DND-41 (cell line): Measurements from ENCODE around the gene HAAO.
A peak's percentile ranks its signal among the peaks of the same experiment; 100 is the strongest.

Experiments
- ATAC-seq: fragments of 200-7000 bp; cut with Tn5 transposase; 3 replicates; pipeline ENCODE4 v1.9.1; 2021; ENCODE audit warnings: low read depth; ENCODE audit not compliant: insufficient read depth
- DNase-seq: peaks from one replicate; pipeline ENCODE4 v3.0.0-alpha.2; 2020
- H2AFZ ChIP-seq: 2 replicates; pipeline ENCODE4 v1.6.0; 2012; ENCODE audit warnings: low read depth, low read length
- H3K27ac ChIP-seq: 2 replicates; pipeline ENCODE4 v1.5.1; 2012; ENCODE audit warnings: low read length, inconsistent platforms
- H3K27me3 ChIP-seq: fragments of 200-600 bp; sonication (generic); 2 replicates; pipeline ENCODE4 v1.6.0; 2012; ENCODE audit warnings: low read length, mild to moderate bottlenecking, inconsistent platforms; ENCODE audit not compliant: insufficient read depth, poor library complexity
- H3K36me3 ChIP-seq: 2 replicates; pipeline ENCODE4 v1.5.1; 2012; ENCODE audit warnings: low read length, inconsistent platforms; ENCODE audit not compliant: insufficient read depth
- H3K4me1 ChIP-seq: 2 replicates; pipeline ENCODE4 v1.5.1; 2012; ENCODE audit warnings: mild to moderate bottlenecking, low read length; ENCODE audit not compliant: insufficient read depth
- H3K4me2 ChIP-seq: 2 replicates; pipeline ENCODE4 v1.6.0; 2012; ENCODE audit warnings: mild to moderate bottlenecking, moderate library complexity, low read length, inconsistent platforms; ENCODE audit not compliant: insufficient read depth
- H3K4me3 ChIP-seq, 2 experiments: fragments of 200-600 bp in 1 of 2; shearing (Covaris generic) in 1 of 2; 2 replicates each; pipeline ENCODE4 v1.5.1; 2012 to 2016; ENCODE audit warnings: inconsistent platforms in 2 of 2, low read length in 2 of 2, mild to moderate bottlenecking in 2 of 2, low read depth in 1 of 2, moderate library complexity in 1 of 2
- H3K79me2 ChIP-seq: 2 replicates; pipeline ENCODE4 v1.6.0; 2012; ENCODE audit warnings: low read length, inconsistent platforms; ENCODE audit not compliant: insufficient read depth
- H3K9ac ChIP-seq: 2 replicates; pipeline ENCODE4 v1.6.0; 2012; ENCODE audit warnings: low read depth, mild to moderate bottlenecking, inconsistent platforms, low read length, moderate library complexity
- H3K9me3 ChIP-seq: 2 replicates; pipeline ENCODE4 v1.5.1; 2012; ENCODE audit warnings: low read length, moderate library complexity, mild to moderate bottlenecking, inconsistent platforms; ENCODE audit not compliant: insufficient read depth, severe bottlenecking
- H4K20me1 ChIP-seq: 2 replicates; pipeline ENCODE4 v1.6.0; 2012; ENCODE audit warnings: low read length; ENCODE audit not compliant: insufficient read depth
- EZH2 ChIP-seq: IDR thresholded peaks from 3 replicates; pipeline ENCODE4 v1.6.1; 2012; ENCODE audit warnings: borderline replicate concordance, low read depth, mild to moderate bottlenecking, moderate library complexity, low read length, inconsistent platforms; ENCODE audit not compliant: severe bottlenecking
- TF ChIP-seq, protein P1 (sequence below): IDR thresholded peaks from 2 replicates; pipeline ENCODE4 v1.5.1; 2012; ENCODE audit warnings: borderline replicate concordance, low read length, moderate library complexity, mild to moderate bottlenecking; ENCODE audit not compliant: poor library complexity, severe bottlenecking; ENCODE audit errors: extremely low read depth

The HAAO gene

DNA sequence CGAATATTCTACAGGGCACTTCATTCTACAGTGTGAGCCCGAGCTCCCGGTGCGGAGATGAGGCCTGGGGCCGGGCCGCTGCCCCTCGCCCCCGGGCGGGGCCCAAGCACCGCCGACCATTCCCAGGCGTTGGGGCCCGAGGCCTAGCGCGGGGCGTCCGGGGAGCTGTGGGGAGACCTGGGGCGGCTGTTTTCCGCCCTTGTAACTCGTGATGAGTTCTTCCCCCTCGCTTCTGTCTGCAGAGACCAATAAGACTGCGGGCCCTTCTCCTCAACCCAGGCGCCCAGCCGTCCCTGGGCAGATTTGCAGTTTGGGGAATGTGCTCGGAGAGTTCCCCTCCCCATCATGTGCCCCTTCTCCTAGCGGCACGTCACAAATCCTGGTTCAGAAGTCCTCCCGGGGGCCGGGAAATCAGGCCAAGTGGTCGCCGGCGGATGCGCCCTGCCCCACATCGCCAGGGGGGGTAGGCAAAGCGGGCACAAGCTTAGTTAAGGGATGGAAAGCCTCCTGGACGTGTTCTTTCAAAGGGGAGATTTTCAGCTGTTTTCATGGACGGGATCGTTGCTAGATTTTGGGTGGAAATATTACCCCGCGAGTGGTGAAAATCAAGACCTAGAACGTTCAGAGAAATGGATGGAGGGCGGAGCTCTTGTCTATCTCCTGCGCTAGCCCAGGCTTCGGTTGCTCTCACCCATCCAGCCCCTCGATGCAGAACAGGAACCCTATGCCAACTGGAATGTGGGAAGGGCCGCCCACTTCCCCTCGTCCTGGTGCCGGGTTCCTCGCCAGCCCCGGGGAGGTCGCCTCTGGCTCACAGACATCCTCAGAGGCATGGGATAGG, 18.8 kb upstream of the HAAO start:
- no peaks in the 10 kb centered on the region for H3K36me3 ChIP-seq
- H3K9ac ChIP-seq: peak overlapping the region; percentile 95
- peak overlapping the region; percentile 81 for H2AFZ ChIP-seq
- no peaks in the 10 kb centered on the region for H3K9me3 ChIP-seq
- no peak for DNase-seq
- peak overlapping the region; percentile 76 for H3K4me2 ChIP-seq
- peak overlapping the region; percentile 83 for H3K27ac ChIP-seq
- H3K4me1 ChIP-seq: peaks cover 23% of the 10 kb centered on the region
- no peaks in the 10 kb centered on the region for H4K20me1 ChIP-seq
- H3K79me2 ChIP-seq: no peaks in the 10 kb centered on the region
- no peak for ATAC-seq
- TF ChIP-seq, protein P1, sequence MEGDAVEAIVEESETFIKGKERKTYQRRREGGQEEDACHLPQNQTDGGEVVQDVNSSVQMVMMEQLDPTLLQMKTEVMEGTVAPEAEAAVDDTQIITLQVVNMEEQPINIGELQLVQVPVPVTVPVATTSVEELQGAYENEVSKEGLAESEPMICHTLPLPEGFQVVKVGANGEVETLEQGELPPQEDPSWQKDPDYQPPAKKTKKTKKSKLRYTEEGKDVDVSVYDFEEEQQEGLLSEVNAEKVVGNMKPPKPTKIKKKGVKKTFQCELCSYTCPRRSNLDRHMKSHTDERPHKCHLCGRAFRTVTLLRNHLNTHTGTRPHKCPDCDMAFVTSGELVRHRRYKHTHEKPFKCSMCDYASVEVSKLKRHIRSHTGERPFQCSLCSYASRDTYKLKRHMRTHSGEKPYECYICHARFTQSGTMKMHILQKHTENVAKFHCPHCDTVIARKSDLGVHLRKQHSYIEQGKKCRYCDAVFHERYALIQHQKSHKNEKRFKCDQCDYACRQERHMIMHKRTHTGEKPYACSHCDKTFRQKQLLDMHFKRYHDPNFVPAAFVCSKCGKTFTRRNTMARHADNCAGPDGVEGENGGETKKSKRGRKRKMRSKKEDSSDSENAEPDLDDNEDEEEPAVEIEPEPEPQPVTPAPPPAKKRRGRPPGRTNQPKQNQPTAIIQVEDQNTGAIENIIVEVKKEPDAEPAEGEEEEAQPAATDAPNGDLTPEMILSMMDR: no peak
- no peak for TF ChIP-seq EZH2
- H3K4me3 ChIP-seq: peak overlapping the region; percentile 50 to 57; a peak in 3 of 4 replicates
- no peaks in the 10 kb centered on the region for H3K27me3 ChIP-seq

DNA sequence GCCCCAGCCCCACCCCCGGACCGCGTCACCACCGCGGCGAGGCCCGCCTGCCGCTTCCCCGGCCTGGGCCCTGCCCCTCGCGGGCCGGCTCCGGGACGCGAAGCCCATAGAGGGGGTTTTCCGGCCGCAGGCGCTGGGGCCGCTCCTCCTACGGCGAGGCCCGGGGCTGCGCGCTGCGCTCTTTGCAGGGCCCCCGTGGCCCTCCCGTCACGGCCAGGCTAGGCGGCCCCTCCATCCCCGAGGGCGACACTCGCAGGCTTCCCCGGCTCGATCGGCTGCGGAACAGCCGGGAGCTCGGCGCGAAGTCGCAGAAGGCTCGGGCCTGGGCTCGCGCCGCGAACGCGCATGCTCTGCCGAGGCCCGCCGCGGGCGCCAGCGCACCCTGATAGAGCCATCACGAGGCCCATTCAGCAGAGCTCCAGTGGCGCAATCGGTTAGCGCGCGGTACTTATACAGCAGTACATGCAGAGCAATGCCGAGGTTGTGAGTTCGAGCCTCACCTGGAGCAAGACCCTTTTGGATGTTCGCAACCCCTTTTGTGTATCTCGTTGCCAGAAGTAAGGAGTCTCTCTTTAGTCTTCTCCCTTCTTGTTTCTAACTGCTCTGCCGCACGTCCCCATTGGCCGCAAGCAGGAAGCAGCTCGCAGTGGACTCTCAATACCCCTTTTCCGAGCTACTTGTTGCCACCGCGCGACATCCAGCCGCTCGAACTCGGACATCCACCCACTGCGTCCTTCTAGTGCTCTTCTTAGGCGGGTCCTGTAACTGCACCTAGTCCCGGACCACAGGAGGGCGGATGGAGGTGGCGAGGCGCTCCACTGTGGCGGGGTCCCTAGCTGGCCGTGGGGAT, 18.0 kb upstream of the HAAO start:
- Histone ChIP-seq H2AFZ (peak overlapping the region; percentile 81), H4K20me1 (no peaks in the 10 kb centered on the region), H3K9ac (peak overlapping the region; percentile 95), H3K4me3 (peak overlapping the region; percentile 50 to 57; a peak in 3 of 4 replicates), H3K79me2 (no peaks in the 10 kb centered on the region), H3K27ac (peak overlapping the region; percentile 83), H3K9me3 (no peaks in the 10 kb centered on the region), H3K27me3 (no peaks in the 10 kb centered on the region), H3K4me1 (peaks cover 23% of the 10 kb centered on the region), H3K36me3 (no peaks in the 10 kb centered on the region), H3K4me2 (peak overlapping the region; percentile 76)
- TF ChIP-seq, protein P1: no peak
- no peak for TF ChIP-seq EZH2
- DNase-seq (peak; percentile 92), ATAC-seq (peak; percentile 88)

DNA sequence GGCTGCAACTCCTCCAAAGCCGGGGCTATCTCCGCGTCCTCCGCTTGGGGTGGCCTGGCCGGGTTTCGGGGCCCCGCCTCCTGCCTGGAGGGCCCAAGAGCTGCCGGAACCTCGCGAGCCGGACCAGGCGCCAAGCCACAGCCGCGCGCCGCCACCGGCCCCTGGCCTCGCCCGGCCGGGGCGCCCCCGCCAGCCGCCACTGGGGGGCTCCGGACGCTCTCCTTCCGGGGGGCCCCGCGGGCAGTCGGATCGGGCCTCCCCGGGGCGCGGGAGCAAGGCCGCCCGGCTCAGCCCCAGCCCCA, 17.4 kb upstream of the HAAO start:
- Histone ChIP-seq H2AFZ (peak overlapping the region; percentile 81), H3K4me3 (peak overlapping the region; percentile 38 to 57; a peak in 3 of 4 replicates), H4K20me1 (no peaks in the 10 kb centered on the region), H3K9ac (peak overlapping the region; percentile 95), H3K4me1 (peaks cover 23% of the 10 kb centered on the region), H3K36me3 (no peaks in the 10 kb centered on the region), H3K27ac (peak overlapping the region; percentile 67), H3K9me3 (no peaks in the 10 kb centered on the region), H3K4me2 (peak overlapping the region; percentile 76), H3K79me2 (no peaks in the 10 kb centered on the region), H3K27me3 (no peaks in the 10 kb centered on the region)
- DNase-seq (no peak), ATAC-seq (peak; percentile 25; the same call in 2 of the 3 replicates)
- TF ChIP-seq EZH2: no peak
- TF ChIP-seq, protein P1: peak; percentile 35
